ENCODE data around the gene RBM7. TPM values are rescaled to one million over a fixed set of nuclear protein-coding genes. Genes with fewer than 3 reads are reported as not detected.

RBM7 gene
- total and polyA plus RNA-seq, 2 of the 13 experiments (the other 11 are each of a cell fraction or from before 2014, with no cell fraction given), result 30.5 to 32.3 TPM

DNA sequence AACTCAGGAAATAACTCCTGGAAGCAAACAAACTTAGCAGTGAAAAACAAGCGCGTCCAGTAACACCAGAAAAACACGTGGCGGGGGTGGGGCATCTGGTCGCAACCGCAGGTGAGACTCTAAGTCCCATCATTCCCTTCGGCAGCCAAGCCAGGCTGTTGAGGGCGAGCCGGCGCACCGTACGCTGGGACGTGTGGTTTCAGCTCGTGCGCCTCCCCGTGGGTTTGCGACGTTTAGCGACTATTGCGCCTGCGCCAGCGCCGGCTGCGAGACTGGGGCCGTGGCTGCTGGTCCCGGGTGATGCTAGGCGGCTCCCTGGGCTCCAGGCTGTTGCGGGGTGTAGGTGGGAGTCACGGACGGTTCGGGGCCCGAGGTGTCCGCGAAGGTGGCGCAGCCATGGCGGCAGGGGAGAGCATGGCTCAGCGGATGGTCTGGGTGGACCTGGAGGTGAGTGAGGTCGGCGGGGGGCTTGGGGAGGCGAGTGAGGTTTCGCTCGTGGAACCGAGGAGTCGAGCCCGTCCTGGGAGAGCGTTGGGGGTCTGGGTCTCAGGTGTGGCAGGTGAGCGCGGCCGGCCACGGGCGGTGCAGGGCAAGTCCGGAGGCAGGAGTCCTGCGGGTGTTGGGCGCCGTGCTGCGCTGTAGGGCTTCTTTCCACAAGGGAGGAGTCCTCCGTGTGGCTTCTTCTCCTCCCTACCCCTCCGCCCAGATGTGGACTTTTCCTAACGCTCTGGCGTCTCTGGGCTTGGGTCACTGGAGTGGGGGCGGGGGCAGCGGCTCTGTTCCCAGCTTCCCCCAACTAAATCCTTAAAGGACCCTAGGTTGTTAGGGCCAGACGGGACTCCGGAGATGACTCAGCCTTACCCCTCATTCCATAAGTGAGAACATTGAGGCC lies 39.0 kb downstream of the RBM7 start, which contains the start of gene REXO2 (continued):
- TF ChIP-seq, protein P1, sequence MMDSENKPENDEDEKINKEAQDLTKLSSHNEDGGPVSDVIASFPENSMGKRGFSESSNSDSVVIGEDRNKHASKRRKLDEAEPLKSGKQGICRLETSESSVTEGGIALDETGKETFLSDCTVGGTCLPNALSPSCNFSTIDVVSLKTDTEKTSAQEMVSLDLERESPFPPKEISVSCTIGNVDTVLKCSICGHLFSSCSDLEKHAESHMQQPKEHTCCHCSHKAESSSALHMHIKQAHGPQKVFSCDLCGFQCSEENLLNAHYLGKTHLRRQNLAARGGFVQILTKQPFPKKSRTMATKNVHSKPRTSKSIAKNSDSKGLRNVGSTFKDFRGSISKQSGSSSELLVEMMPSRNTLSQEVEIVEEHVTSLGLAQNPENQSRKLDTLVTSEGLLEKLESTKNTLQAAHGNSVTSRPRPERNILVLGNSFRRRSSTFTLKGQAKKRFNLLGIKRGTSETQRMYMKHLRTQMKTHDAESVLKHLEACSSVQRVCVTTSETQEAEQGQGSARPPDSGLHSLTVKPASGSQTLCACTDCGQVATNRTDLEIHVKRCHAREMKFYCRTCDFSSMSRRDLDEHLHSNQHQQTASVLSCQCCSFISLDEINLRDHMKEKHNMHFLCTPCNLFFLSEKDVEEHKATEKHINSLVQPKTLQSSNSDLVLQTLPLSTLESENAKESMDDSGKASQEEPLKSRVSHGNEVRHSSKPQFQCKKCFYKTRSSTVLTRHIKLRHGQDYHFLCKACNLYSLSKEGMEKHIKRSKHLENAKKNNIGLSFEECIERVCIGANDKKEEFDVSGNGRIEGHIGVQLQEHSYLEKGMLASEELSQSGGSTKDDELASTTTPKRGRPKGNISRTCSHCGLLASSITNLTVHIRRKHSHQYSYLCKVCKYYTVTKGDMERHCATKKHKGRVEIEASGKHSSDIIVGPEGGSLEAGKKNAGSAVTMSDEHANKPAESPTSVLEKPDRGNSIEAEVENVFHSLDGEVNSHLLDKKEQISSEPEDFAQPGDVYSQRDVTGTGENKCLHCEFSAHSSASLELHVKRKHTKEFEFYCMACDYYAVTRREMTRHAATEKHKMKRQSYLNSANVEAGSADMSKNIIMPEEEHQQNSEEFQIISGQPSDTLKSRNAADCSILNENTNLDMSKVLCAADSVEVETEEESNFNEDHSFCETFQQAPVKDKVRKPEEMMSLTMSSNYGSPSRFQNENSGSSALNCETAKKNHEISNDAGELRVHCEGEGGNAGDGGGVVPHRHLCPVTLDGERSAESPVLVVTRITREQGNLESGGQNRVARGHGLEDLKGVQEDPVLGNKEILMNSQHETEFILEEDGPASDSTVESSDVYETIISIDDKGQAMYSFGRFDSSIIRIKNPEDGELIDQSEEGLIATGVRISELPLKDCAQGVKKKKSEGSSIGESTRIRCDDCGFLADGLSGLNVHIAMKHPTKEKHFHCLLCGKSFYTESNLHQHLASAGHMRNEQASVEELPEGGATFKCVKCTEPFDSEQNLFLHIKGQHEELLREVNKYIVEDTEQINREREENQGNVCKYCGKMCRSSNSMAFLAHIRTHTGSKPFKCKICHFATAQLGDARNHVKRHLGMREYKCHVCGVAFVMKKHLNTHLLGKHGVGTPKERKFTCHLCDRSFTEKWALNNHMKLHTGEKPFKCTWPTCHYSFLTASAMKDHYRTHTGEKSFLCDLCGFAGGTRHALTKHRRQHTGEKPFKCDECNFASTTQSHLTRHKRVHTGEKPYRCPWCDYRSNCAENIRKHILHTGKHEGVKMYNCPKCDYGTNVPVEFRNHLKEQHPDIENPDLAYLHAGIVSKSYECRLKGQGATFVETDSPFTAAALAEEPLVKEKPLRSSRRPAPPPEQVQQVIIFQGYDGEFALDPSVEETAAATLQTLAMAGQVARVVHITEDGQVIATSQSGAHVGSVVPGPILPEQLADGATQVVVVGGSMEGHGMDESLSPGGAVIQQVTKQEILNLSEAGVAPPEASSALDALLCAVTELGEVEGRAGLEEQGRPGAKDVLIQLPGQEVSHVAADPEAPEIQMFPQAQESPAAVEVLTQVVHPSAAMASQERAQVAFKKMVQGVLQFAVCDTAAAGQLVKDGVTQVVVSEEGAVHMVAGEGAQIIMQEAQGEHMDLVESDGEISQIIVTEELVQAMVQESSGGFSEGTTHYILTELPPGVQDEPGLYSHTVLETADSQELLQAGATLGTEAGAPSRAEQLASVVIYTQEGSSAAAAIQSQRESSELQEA (CRISPR knock-in tag; IDR thresholded peaks at IDR 0.05; ENCODE audit: not compliant biosample characterization), result peak; percentile 75
- TF ChIP-seq ZNF460 (CRISPR knock-in tag; IDR thresholded peaks at IDR 0.05; ENCODE audit: borderline replicate concordance) (no peak), ZNF446 (CRISPR knock-in tag; IDR thresholded peaks at IDR 0.05) (peak; percentile 51; the same call in 1 of the 2 replicates), HOXA5 (CRISPR knock-in tag; IDR thresholded peaks at IDR 0.05) (no peak), ZNF501 (CRISPR knock-in tag; IDR thresholded peaks at IDR 0.05) (peak; percentile 87), PCBP1 (IDR thresholded peaks at IDR 0.05; ENCODE audit: borderline replicate concordance, low read depth, low read length) (no peak), ZNF891 (CRISPR knock-in tag; IDR thresholded peaks at IDR 0.05) (0 out of 2 replicates have a peak, but pooled peaks have one; percentile 72), KDM6A (CRISPR knock-in tag; IDR thresholded peaks at IDR 0.05; ENCODE audit: low read depth) (no peak), IKZF1 (IDR thresholded peaks at IDR 0.05) (no peak), ZNF577 (CRISPR knock-in tag; IDR thresholded peaks at IDR 0.05; ENCODE audit: borderline replicate concordance, low read depth) (no peak), NR2C2 (CRISPR knock-in tag; IDR thresholded peaks at IDR 0.05; ENCODE audit: borderline replicate concordance) (peak; percentile 52; the same call in 1 of the 2 replicates), JARID2 (CRISPR knock-in tag; IDR thresholded peaks at IDR 0.05; ENCODE audit: insufficient replicate concordance) (no peak), KLF12 (CRISPR knock-in tag; IDR thresholded peaks at IDR 0.05; ENCODE audit: borderline replicate concordance) (peak; percentile 63; the same call in 1 of the 2 replicates), ZNF160 (CRISPR knock-in tag; IDR thresholded peaks at IDR 0.05) (peak; percentile 49; the same call in 1 of the 2 replicates), ZNF768 (CRISPR knock-in tag; IDR thresholded peaks at IDR 0.05) (no peak; the same call in 1 of the 2 replicates), MEIS1 (CRISPR knock-in tag; IDR thresholded peaks at IDR 0.05; ENCODE audit: borderline replicate concordance) (0 out of 2 replicates have a peak, but pooled peaks have one; percentile 40), ZNF772 (CRISPR knock-in tag; IDR thresholded peaks at IDR 0.05) (peak; percentile 83; the same call in 1 of the 2 replicates), MAFG (CRISPR knock-in tag; IDR thresholded peaks at IDR 0.05) (0 out of 2 replicates have a peak, but pooled peaks have one; percentile 31), ZNF263 (CRISPR knock-in tag; IDR thresholded peaks at IDR 0.05) (peak; percentile 86), SPEN (CRISPR knock-in tag; IDR thresholded peaks at IDR 0.05; ENCODE audit: low read depth) (peak; percentile 68), ZNF121 (CRISPR knock-in tag; IDR thresholded peaks at IDR 0.05) (0 out of 2 replicates have a peak, but pooled peaks have one; percentile 7)
- TF ChIP-seq, protein P2, sequence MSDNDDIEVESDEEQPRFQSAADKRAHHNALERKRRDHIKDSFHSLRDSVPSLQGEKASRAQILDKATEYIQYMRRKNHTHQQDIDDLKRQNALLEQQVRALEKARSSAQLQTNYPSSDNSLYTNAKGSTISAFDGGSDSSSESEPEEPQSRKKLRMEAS (IDR thresholded peaks at IDR 0.05), result peak; percentile 97
